Suprapubic skin (tissue), 4 donors: ENCODE results near the gene HYOU1.

Source experiments
- CTCF ChIP-seq, 2 donors: fragments of 200-600 bp in 1 of 2; fragments of 450-650 bp in 1 of 2; sonication (generic) in 1 of 2; IDR thresholded peaks; one replicate each; pipeline ENCODE4 v1.5.1; 2016 to 2019; ENCODE audit warnings: antibody characterized with exemption in 2 of 2, mild to moderate bottlenecking in 1 of 2, moderate library complexity in 1 of 2
- POLR2A ChIP-seq, 2 donors: fragments of 450-650 bp; IDR thresholded peaks; one replicate each; pipeline ENCODE4 v1.6.1; 2017; ENCODE audit warnings: antibody characterized with exemption in 2 of 2, mild to moderate bottlenecking in 2 of 2, moderate library complexity in 2 of 2
- POLR2AphosphoS5 ChIP-seq, 3 donors: sonication (generic); formaldehyde crosslinking; IDR thresholded peaks; one replicate each; pipeline ENCODE4 v1.6.1; 2017; ENCODE audit warnings: antibody characterized with exemption in 3 of 3

GRCh38 chr11:119100246-119100970 lies 43.4 kb upstream of the HYOU1 start:
- TF ChIP-seq POLR2AphosphoS5 (IDR thresholded peaks at IDR 0.05) = no peak
- TF ChIP-seq CTCF (IDR thresholded peaks at IDR 0.05) = no peak
- TF ChIP-seq POLR2A (IDR thresholded peaks at IDR 0.05) = no peak
